Endothelial cell of umbilical vein (primary cell): ENCODE data around the gene LPP. TPM values are rescaled to one million over a fixed set of nuclear protein-coding genes. Genes with fewer than 3 reads are reported as not detected.

Experiments
- BruUV-seq: library from RNA; stranded (reverse); fragments of 400-500 nt; replicated peaks from 2 replicates; lab custom pipeline; 2021; lab: Mats Ljungman, UMichigan
- CTCF ChIA-PET: fragments of 300-600, 350-600 bp; sonication (Branson Sonifier 250); formaldehyde crosslinking; loops from one replicate; lab custom pipeline; 2021; ENCODE audit warnings: antibody characterized with exemption, inconsistent platforms; lab: Charles Lee
- POLR2A ChIA-PET: fragments of 300-600, 350-600 bp; sonication (Branson Sonifier 250); formaldehyde crosslinking; loops from one replicate; lab custom pipeline; 2021; ENCODE audit warnings: antibody characterized with exemption, inconsistent platforms; lab: Charles Lee
- DNase-seq: peaks from one replicate; pipeline ENCODE4 v3.0.0-alpha.2; 2011; ENCODE audit warnings: low read depth, low spot score
- FAIRE-seq: peaks from 2 replicates; lab custom pipeline; 2011; peaks lifted over from hg19 to GRCh38; lab: Jason Lieb, UNC
- H2AFZ ChIP-seq: 2 replicates; pipeline ENCODE4 v1.6.0; 2012; ENCODE audit warnings: low read depth, low read length, control low read depth, inconsistent platforms
- H3K27ac ChIP-seq: 2 replicates; pipeline ENCODE4 v1.5.1; 2011; ENCODE audit warnings: low read depth, mild to moderate bottlenecking, control low read depth, low read length, moderate library complexity; ENCODE audit not compliant: insufficient read depth
- H3K27me3 ChIP-seq, 2 experiments: 2 replicates each; pipeline versions ENCODE4 v1.6.0 to v1.6.1; 2011; ENCODE audit warnings: low read length in 2 of 2, mixed read lengths in 1 of 2; ENCODE audit not compliant: control insufficient read depth in 2 of 2, insufficient read depth in 2 of 2
- H3K36me3 ChIP-seq, 2 experiments: 2 replicates in 1 of 2; 3 replicates in 1 of 2; pipeline ENCODE4 v1.5.1; 2011; ENCODE audit warnings: low read length in 2 of 2, mild to moderate bottlenecking in 1 of 2, moderate library complexity in 1 of 2; ENCODE audit not compliant: control insufficient read depth in 2 of 2, insufficient read depth in 2 of 2; ENCODE audit errors: extremely low read depth in 1 of 2
- H3K4me1 ChIP-seq: 3 replicates; pipeline ENCODE4 v1.5.1; 2011; ENCODE audit warnings: mild to moderate bottlenecking, low read length; ENCODE audit not compliant: control insufficient read depth, insufficient read depth; ENCODE audit errors: extremely low read depth
- H3K4me2 ChIP-seq: 2 replicates; pipeline ENCODE4 v1.6.1; 2011; ENCODE audit warnings: low read length, control low read depth, mixed read lengths; ENCODE audit not compliant: insufficient read depth
- H3K4me3 ChIP-seq, 3 experiments: fragments of 200-600 bp in 1 of 3; sonication (generic), shearing (Covaris generic) in 1 of 3; replicated peaks in 1 of 3; 2 replicates each; pipeline ENCODE4 v1.5.1; 2011 to 2016; ENCODE audit warnings: control low read depth in 3 of 3, low read length in 3 of 3, mild to moderate bottlenecking in 2 of 3, inconsistent platforms in 1 of 3, low read depth in 1 of 3, moderate library complexity in 1 of 3; ENCODE audit not compliant: insufficient read depth in 1 of 3
- H3K79me2 ChIP-seq: 2 replicates; pipeline ENCODE4 v1.6.0; 2012; ENCODE audit warnings: low read length, inconsistent platforms; ENCODE audit not compliant: control insufficient read depth, insufficient read depth
- H3K9ac ChIP-seq: replicated peaks from 2 replicates; pipeline ENCODE3; 2011; ENCODE audit warnings: low read length, control low read depth; ENCODE audit not compliant: insufficient read depth; ENCODE audit errors: extremely low read depth
- H3K9me1 ChIP-seq: replicated peaks from 3 replicates; pipeline ENCODE4 v1.6.0; 2011; ENCODE audit warnings: mild to moderate bottlenecking, low read length; ENCODE audit not compliant: control insufficient read depth, insufficient read depth; ENCODE audit errors: extremely low read depth
- H3K9me3 ChIP-seq: replicated peaks from 2 replicates; pipeline ENCODE4 v1.5.1; 2012; ENCODE audit warnings: low read length, inconsistent platforms; ENCODE audit not compliant: control insufficient read depth, insufficient read depth
- H4K20me1 ChIP-seq: replicated peaks from 2 replicates; pipeline ENCODE3; 2011; ENCODE audit warnings: mild to moderate bottlenecking, low read length; ENCODE audit not compliant: control insufficient read depth, insufficient read depth; ENCODE audit errors: extremely low read depth
- EZH2 ChIP-seq: IDR thresholded peaks from 2 replicates; pipeline ENCODE4 v1.6.1; 2012; ENCODE audit warnings: borderline replicate concordance, low read depth, mild to moderate bottlenecking, moderate library complexity, low read length, inconsistent platforms; ENCODE audit not compliant: severe bottlenecking
- FOS ChIP-seq: IDR thresholded peaks from 2 replicates; pipeline ENCODE4 v1.6.1; 2011; ENCODE audit warnings: mild to moderate bottlenecking, low read length, moderate library complexity, borderline replicate concordance; ENCODE audit not compliant: insufficient read depth
- GATA2 ChIP-seq: IDR thresholded peaks from 2 replicates; pipeline ENCODE4 v1.7.0; 2011; ENCODE audit warnings: low read depth, mild to moderate bottlenecking, moderate library complexity, mixed read lengths, low read length; ENCODE audit not compliant: insufficient read length, insufficient read depth
- POLR2A ChIP-seq: IDR thresholded peaks from 2 replicates; pipeline ENCODE4 v1.6.1; 2012; ENCODE audit warnings: low read depth, mild to moderate bottlenecking, control low read depth, low read length
- POLR2AphosphoS5 ChIP-seq: IDR thresholded peaks from 2 replicates; pipeline ENCODE4 v1.6.1; 2012; ENCODE audit warnings: low read depth, mild to moderate bottlenecking, control low read depth, low read length, moderate library complexity; ENCODE audit not compliant: insufficient read depth
- dilution Hi-C: fragments of 300-500 bp; cut with MboI; formaldehyde crosslinking; loops from one replicate; pipeline ENCODE4 v1.15.0; 2019; ENCODE audit warnings: low sequenced_read_pairs; ENCODE audit not compliant: extremely low pct_ligation_motif_present
- intact Hi-C: fragments of 100-400 bp; cut with micrococcal nuclease; formaldehyde crosslinking; loops from one replicate; pipeline ENCODE4 v1.10.0; 2022
- polyA plus RNA-seq, 4 experiments: library from polyadenylated mRNA; depleted of rRNA in 3 of 4; stranded (reverse) in 3 of 4; unstranded in 1 of 4; fragments of >200 nt; gene quantifications; 2 replicates each; pipeline versions ENCODE4 v1.2.1 to v1.2.3, GENCODE V29; 2011 to 2012; ENCODE audit warnings: missing spikeins in 1 of 4
- total RNA-seq: library from RNA; stranded (reverse); gene quantifications from 2 replicates; pipeline ENCODE4 v1.2.3, GENCODE V29; 2021
- TF ChIP-seq, protein P1 (sequence below): IDR thresholded peaks from 2 replicates; pipeline ENCODE4 v1.6.1; 2011; ENCODE audit not compliant: insufficient read depth, insufficient read length
- TF ChIP-seq, protein P2 (sequence below), 2 donors: IDR thresholded peaks; 1 replicate in 1 of 2; 2 replicates in 1 of 2; pipeline ENCODE4 v1.5.1; 2011; ENCODE audit warnings: low read length in 2 of 2, mild to moderate bottlenecking in 2 of 2, moderate library complexity in 2 of 2, control low read depth in 1 of 2, inconsistent platforms in 1 of 2, low read depth in 1 of 2; ENCODE audit not compliant: insufficient read depth in 1 of 2; ENCODE audit errors: extremely low read depth in 1 of 2

LPP gene
- total and polyA plus RNA-seq, 2 donors (not counting 3 experiments of a cell fraction or from before 2014, with no cell fraction given): 16.9 to 153 TPM

DNA sequence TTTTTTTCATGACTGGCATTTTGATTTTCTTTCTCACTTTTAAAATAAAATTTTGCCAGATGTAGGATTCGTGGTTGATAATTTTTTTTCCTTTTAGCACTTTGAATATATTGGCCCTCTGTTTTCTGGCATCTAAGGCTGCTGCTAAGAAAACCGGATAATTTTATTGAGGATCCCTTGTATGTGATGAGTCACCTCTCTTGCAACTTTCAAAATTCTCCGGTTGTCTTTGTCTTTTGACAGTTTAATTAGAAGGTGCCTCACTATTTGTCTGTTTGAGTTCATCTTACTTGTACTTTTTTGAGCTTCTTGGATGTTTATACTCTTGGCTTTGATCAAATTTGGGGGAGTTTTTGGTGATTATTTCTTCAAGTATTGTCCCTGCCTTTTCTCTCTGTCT lies 349.7 kb downstream of the LPP start:
- Histone ChIP-seq H3K4me1 (peaks cover 17% of the 10 kb centered on the region), H3K27ac (no peak overlapping the region), H3K79me2 (no peaks in the 10 kb centered on the region), H3K36me3 (no peaks in the 10 kb centered on the region), H4K20me1 (no peaks in the 10 kb centered on the region), H3K9me3 (no peaks in the 10 kb centered on the region), H3K4me3 (no peak overlapping the region), H2AFZ (no peak overlapping the region), H3K9me1 (no peaks in the 10 kb centered on the region), H3K27me3 (no peaks in the 10 kb centered on the region), H3K9ac (no peak overlapping the region), H3K4me2 (no peak overlapping the region)
- dilution Hi-C loops: no loop called here
- FAIRE-seq (no peak), DNase-seq (no peak)
- intact Hi-C loops: no loop called here
- BruUV-seq: no TSS peak
- POLR2A ChIA-PET: no interaction called here
- TF ChIP-seq EZH2 (no peak), POLR2A (no peak)
- CTCF ChIA-PET: no interaction called here

DNA sequence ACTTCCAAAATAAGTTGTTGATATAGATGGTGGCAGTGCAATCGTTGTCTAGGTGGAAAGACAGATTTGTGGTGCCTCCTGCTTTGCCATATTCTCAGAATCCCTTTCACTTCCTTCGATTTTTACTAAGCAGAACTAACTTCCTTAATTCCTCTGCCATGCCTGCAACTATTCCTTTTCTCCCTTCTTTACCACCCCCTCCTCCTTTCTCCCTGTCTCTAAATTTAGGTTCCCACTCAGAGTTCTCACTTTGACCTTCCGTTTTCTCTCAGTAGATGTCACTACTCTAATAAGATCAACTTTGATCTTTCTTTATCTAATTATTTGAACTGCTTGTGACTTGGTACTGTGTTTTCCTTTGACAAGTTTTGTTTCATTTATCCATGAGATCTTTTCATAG lies 351.2 kb downstream of the LPP start:
- TF ChIP-seq EZH2: no peak
- TF ChIP-seq, protein P1, sequence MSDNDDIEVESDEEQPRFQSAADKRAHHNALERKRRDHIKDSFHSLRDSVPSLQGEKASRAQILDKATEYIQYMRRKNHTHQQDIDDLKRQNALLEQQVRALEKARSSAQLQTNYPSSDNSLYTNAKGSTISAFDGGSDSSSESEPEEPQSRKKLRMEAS: no peak
- TF ChIP-seq GATA2: no peak
- no peak for TF ChIP-seq FOS
- TF ChIP-seq, protein P2, sequence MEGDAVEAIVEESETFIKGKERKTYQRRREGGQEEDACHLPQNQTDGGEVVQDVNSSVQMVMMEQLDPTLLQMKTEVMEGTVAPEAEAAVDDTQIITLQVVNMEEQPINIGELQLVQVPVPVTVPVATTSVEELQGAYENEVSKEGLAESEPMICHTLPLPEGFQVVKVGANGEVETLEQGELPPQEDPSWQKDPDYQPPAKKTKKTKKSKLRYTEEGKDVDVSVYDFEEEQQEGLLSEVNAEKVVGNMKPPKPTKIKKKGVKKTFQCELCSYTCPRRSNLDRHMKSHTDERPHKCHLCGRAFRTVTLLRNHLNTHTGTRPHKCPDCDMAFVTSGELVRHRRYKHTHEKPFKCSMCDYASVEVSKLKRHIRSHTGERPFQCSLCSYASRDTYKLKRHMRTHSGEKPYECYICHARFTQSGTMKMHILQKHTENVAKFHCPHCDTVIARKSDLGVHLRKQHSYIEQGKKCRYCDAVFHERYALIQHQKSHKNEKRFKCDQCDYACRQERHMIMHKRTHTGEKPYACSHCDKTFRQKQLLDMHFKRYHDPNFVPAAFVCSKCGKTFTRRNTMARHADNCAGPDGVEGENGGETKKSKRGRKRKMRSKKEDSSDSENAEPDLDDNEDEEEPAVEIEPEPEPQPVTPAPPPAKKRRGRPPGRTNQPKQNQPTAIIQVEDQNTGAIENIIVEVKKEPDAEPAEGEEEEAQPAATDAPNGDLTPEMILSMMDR (IDR thresholded peaks at IDR 0.05; ENCODE audit: extremely low read depth in 1 of 2, insufficient read depth in 1 of 2, low read depth in 1 of 2, low read length in 2 of 2): no peak
- TF ChIP-seq POLR2A: no peak
- no peak for TF ChIP-seq POLR2AphosphoS5
- Histone ChIP-seq H3K4me2 (no peak overlapping the region), H3K79me2 (no peaks in the 10 kb centered on the region), H4K20me1 (no peaks in the 10 kb centered on the region), H3K36me3 (no peaks in the 10 kb centered on the region), H2AFZ (no peak overlapping the region), H3K4me3 (no peak overlapping the region), H3K9me3 (no peaks in the 10 kb centered on the region), H3K27me3 (no peaks in the 10 kb centered on the region), H3K27ac (no peak overlapping the region), H3K9ac (no peak overlapping the region), H3K9me1 (no peaks in the 10 kb centered on the region), H3K4me1 (peaks cover 19% of the 10 kb centered on the region)
- CTCF ChIA-PET: no interaction called here
- no peak for DNase-seq
- BruUV-seq: no TSS peak
- dilution Hi-C loops: no loop called here
- FAIRE-seq: no peak
- POLR2A ChIA-PET: no interaction called here
- intact Hi-C loops: loop anchor here (5.0 kb wide), 4 partner anchors 53 to 447 kb away; partner anchors contain the start of gene LPP
